ENCODE measurements around the gene TCFL5.

Gene TCFL5

DNA sequence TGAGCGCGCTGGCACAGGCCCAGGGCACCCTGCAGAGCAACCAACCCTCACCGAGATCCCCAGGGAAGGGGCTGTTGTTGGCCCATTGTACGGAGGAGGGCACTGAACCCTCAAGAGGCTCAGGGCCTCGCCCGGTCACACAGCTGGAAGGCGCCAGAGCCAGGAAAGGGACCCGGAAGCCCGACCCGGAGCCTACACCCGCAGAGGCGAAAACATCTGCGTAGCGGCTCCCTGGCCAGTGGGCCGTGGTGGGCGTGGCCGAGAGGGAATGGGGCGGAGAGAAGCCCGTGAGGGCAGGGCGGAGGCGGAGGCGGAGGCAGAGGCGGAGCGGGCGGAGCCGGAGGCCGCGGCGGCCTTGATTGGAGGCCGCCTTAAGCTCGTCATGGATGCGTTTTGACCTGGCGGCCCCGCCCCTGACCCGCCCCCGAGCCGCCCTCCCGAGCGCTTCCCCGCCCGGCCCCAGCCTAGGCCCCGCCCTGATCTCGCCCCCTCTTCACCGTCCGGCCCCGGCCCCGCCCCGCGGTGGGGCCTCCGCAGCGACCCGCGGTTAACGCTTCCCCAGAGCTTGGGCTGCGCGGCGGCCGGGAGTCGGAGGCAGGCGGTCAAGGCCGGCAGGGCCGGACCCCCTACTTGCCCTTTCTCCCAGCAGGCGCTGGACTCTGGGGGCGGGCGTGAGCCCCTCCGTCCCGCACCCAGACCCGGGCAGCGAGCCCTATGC lies 67.5 kb downstream of the TCFL5 start:
- peak; percentile 80 to 89 for DNase-seq

DNA sequence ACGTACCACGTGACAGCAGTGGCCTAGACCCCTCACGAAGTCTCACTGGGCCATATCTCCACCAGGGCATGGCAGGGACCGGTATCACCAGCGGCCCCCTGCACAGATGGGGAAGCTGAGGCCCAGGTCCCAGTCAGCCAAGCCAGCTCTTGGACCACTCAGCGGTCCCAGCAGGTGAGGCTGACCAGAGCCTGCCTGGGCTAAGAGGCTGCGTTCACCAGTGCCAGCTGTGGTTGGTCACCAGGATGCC lies 67.9 kb downstream of the TCFL5 start:
- DNase-seq: no peak

DNA sequence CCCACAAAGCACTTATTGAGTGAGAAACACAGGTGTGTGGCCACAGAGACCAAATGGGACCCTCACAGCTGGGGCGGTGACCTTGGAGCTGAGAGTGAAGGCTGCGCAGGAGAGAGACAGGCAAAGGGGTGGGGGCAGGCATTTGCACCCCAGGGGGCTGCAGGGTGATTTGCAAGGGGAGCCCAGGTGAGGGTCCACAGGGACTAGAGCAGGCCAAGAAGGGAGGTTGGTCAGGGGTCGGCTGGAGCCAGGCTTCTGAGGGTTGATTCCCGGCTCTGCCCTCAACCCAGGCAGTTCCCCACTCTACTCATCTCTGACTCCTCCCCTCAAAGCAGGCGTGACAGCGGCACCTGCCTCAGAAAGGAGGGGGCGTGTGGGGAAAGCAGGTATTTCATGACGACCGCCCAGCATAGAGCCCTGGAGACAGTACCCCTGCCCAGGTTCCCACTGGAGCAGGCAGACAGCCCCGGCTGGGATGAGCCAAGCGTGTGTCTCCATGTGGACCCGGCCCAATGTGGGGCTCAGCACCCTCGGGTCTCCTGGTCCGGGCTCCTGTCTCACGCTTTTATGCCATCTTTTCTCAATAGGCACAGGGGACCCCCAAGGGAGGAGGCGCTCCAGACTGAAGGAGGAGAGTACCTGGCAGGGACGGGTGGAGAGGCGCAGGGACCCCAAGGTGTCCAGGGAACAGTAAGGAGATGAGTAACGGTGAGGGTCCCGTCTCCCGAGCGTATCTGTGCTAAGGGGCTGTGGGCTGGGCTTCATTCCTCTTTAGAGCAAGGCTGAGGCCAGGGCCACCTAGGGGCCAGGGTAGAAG lies 68.5 kb downstream of the TCFL5 start:
- DNase-seq: peak in 1 of 2 experiments; percentile 55

DNA sequence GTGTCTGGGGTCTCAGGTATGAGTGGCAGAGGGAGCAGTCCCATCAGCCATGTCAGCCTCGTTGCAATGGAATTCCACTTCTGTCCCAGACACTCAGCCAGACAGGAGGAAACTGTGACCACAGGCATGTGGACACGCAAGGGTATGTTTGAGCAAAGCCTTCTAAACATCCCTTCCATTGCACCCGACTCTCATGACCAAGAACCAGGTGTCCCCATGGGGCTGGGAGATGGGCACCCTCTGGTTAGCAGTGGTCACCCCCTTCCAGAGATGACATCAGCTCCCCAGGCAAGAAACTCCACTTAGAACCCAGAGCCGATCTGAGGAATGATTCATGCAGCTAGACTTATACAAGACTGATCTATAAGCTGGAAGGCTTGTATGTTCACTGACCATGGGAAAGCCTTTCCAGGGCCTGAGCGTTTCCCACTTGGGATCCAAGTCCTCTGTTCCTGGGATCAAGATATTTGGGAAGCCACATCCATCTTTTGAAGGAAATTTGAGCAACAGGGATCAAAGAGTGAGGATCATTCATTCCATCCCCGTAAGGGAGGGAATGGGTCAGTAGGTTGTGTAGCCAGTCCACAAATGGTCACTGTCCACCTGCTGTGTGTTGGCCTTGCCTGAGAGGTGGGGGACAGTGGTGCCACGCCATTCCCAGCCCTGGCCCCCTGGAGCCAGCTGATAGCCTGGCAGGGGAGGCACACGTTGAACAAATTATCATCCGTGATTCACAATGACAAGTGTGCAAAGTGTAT lies 69.3 kb downstream of the TCFL5 start:
- DNase-seq: no peak

DNA sequence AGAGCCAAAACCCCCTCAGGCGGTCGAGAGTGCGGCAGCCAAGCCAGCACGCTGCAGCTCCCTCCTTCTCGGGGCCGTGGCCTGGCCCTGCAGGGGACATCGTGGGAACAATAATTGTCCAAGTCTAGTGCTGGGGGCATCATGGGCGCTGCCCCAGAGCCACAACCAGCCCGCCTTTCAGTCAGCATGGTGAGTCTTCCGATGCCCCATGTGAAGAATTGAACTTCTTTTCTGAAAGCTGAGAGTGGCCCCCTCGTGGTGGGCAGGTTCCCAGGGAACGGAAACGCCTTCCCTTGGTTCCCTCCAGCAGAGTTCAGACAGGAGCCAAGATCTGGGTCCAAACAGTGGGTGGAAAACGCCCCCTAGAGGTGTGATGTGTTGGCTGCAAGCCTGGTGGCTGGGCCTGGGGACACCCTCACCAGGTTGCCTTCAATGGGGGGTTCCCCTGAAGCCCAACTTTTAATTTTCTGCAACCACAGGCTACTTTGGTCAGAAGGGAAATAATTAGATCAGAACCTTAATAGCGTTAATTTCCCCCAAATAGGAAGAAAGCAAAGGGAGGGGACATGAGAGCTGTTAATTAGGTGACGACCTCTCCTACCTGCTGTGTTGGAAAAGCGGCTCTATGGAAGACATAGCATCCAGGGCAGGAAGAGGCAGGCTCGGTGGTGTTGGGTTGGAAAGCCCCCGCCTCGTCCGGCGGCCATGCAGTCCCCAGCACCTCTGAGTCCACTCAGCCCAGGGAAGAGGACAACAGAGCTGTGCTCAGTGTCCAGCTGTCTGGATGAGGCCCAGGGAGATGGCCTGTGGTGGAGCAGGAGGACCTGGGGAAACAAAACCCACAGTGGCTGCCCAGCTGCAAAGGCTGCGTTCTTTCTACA lies 70.1 kb downstream of the TCFL5 start:
- DNase-seq: peak; percentile 42 to 78
